Mononuclear cell (primary cell): ENCODE data around the gene ABCC10. TPM values are rescaled to one million over a fixed set of nuclear protein-coding genes. Genes with fewer than 3 reads are reported as not detected.

Source experiments
- total RNA-seq: library from RNA; depleted of rRNA; stranded (reverse); fragments of >200 nt; gene quantifications from one replicate; pipeline ENCODE4 v1.2.3, GENCODE V29; 2012

The ABCC10 gene
- total RNA-seq, 1 donor = 12.3 TPM

Other genes with a start within 250 kb of the ABCC10 start
- gene CUL9, start 245.3 kb upstream of the ABCC10 start, total RNA-seq = 24.2 TPM
- gene DNPH1, start 198.1 kb upstream of the ABCC10 start, total RNA-seq = 14.7 TPM
- gene TTBK1, start 184.1 kb upstream of the ABCC10 start, total RNA-seq = under 0.01 TPM
- not detected for gene SLC22A7, start 129.3 kb upstream of the ABCC10 start, total RNA-seq
- gene CRIP3, start 118.7 kb upstream of the ABCC10 start, total RNA-seq = 0.84 TPM
- 22.9 TPM for gene ZNF318, start 57.9 kb upstream of the ABCC10 start, total RNA-seq
- 0.31 TPM for gene DLK2, start 28.0 kb downstream of the ABCC10 start, total RNA-seq
- 9.0 TPM for gene TJAP1, start 50.0 kb downstream of the ABCC10 start, total RNA-seq
- gene LRRC73, start 82.8 kb downstream of the ABCC10 start, total RNA-seq = not detected
- 29.4 TPM for gene YIPF3, start 89.4 kb downstream of the ABCC10 start, total RNA-seq
- 22.7 TPM for gene POLR1C, start 89.5 kb downstream of the ABCC10 start, total RNA-seq
- 17.3 TPM for gene XPO5, start 148.5 kb downstream of the ABCC10 start, total RNA-seq
- 2.7 TPM for gene POLH, start 148.6 kb downstream of the ABCC10 start, total RNA-seq
- 31.7 TPM for gene GTPBP2, start 201.7 kb downstream of the ABCC10 start, total RNA-seq
- gene MAD2L1BP, start 208.3 kb downstream of the ABCC10 start, total RNA-seq = 55.9 TPM
- gene RSPH9, start 217.5 kb downstream of the ABCC10 start, total RNA-seq = 0.42 TPM